HEK293 (cell line): Measurements from ENCODE around the gene ZFYVE28.

Experiments used
- KLF8 ChIP-seq: fragments of 450-650 bp; formaldehyde crosslinking; IDR thresholded peaks from 2 replicates; pipeline ENCODE4 v1.5.1; 2016; ENCODE audit warnings: missing biosample characterization, missing genetic modification characterization
- TCF7L2 ChIP-seq: IDR thresholded peaks from 2 replicates; pipeline ENCODE4 v1.6.1; 2011; ENCODE audit warnings: low read depth, mild to moderate bottlenecking, inconsistent platforms, low read length, moderate library complexity, borderline replicate concordance
- YY1 ChIP-seq: fragments of 450-650 bp; formaldehyde crosslinking; IDR thresholded peaks from 2 replicates; pipeline ENCODE4 v1.5.1; 2018; ENCODE audit warnings: missing biosample characterization, missing genetic modification characterization
- ZNF157 ChIP-seq: fragments of 450-650 bp; formaldehyde crosslinking; IDR thresholded peaks from 2 replicates; pipeline ENCODE4 v1.5.1; 2016; ENCODE audit warnings: missing biosample characterization, missing genetic modification characterization
- ZNF24 ChIP-seq: fragments of 450-650 bp; formaldehyde crosslinking; IDR thresholded peaks from 2 replicates; pipeline ENCODE4 v1.5.1; 2016; ENCODE audit warnings: missing biosample characterization, missing genetic modification characterization
- ZNF274 ChIP-seq, 2 experiments: fragments of 200-500 bp in 1 of 2; fragments of 450-650 bp in 1 of 2; sonication (Bioruptor generic) in 1 of 2; formaldehyde crosslinking in 1 of 2; IDR thresholded peaks; 2 replicates each; pipeline versions ENCODE4 v1.5.1 to v1.6.1; 2014 to 2016; ENCODE audit warnings: borderline replicate concordance in 1 of 2, inconsistent platforms in 1 of 2, low read length in 1 of 2, missing biosample characterization in 1 of 2, missing genetic modification characterization in 1 of 2
- ZNF510 ChIP-seq: fragments of 450-650 bp; formaldehyde crosslinking; IDR thresholded peaks from 2 replicates; pipeline ENCODE4 v1.5.1; 2018; ENCODE audit warnings: mild to moderate bottlenecking, missing genetic modification characterization, missing biosample characterization; ENCODE audit not compliant: insufficient replicate concordance
- ZNF629 ChIP-seq: fragments of 450-650 bp; formaldehyde crosslinking; IDR thresholded peaks from 2 replicates; pipeline ENCODE4 v1.5.1; 2017; ENCODE audit warnings: missing biosample characterization, missing genetic modification characterization
- ZNF777 ChIP-seq: fragments of 450-650 bp; formaldehyde crosslinking; IDR thresholded peaks from 2 replicates; pipeline ENCODE4 v1.5.1; 2017; ENCODE audit warnings: missing biosample characterization, missing genetic modification characterization, borderline replicate concordance
- ZNF843 ChIP-seq: fragments of 450-650 bp; formaldehyde crosslinking; IDR thresholded peaks from 2 replicates; pipeline ENCODE4 v1.5.1; 2016; ENCODE audit warnings: missing biosample characterization, missing genetic modification characterization
- ZSCAN18 ChIP-seq: fragments of 450-650 bp; formaldehyde crosslinking; IDR thresholded peaks from 2 replicates; pipeline ENCODE4 v1.5.1; 2016; ENCODE audit warnings: missing biosample characterization, missing genetic modification characterization
- TF ChIP-seq, protein P1 (sequence below): fragments of 450-650 bp; formaldehyde crosslinking; IDR thresholded peaks from 2 replicates; pipeline ENCODE4 v1.5.1; 2016; ENCODE audit warnings: missing biosample characterization, missing genetic modification characterization
- TF ChIP-seq, protein P2 (sequence below): fragments of 450-650 bp; formaldehyde crosslinking; IDR thresholded peaks from 2 replicates; pipeline ENCODE4 v1.5.1; 2016; ENCODE audit warnings: missing biosample characterization, missing genetic modification characterization
- TF ChIP-seq, protein P3 (sequence below): fragments of 450-650 bp; formaldehyde crosslinking; IDR thresholded peaks from 2 replicates; pipeline ENCODE4 v1.5.1; 2017; ENCODE audit warnings: missing biosample characterization, missing genetic modification characterization

- TF ChIP-seq, protein P1, sequence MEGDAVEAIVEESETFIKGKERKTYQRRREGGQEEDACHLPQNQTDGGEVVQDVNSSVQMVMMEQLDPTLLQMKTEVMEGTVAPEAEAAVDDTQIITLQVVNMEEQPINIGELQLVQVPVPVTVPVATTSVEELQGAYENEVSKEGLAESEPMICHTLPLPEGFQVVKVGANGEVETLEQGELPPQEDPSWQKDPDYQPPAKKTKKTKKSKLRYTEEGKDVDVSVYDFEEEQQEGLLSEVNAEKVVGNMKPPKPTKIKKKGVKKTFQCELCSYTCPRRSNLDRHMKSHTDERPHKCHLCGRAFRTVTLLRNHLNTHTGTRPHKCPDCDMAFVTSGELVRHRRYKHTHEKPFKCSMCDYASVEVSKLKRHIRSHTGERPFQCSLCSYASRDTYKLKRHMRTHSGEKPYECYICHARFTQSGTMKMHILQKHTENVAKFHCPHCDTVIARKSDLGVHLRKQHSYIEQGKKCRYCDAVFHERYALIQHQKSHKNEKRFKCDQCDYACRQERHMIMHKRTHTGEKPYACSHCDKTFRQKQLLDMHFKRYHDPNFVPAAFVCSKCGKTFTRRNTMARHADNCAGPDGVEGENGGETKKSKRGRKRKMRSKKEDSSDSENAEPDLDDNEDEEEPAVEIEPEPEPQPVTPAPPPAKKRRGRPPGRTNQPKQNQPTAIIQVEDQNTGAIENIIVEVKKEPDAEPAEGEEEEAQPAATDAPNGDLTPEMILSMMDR, result no peak
- TF ChIP-seq ZNF157 (tag by site-specific recombination) (no peak), ZNF510 (no peak), ZNF24 (tag by site-specific recombination) (no peak), YY1 (0 out of 2 replicates have a peak, but pooled peaks have one; percentile 23), ZNF629 (tag by site-specific recombination) (no peak), TCF7L2 (no peak), ZNF843 (0 out of 2 replicates have a peak, but pooled peaks have one; percentile 14), KLF8 (tag by site-specific recombination) (peak; percentile 44; the same call in 1 of the 2 replicates), ZSCAN18 (no peak), ZNF274 (IDR thresholded peaks at IDR 0.05; ENCODE audit: low read length) (no peak), ZNF274 (tag by site-specific recombination; IDR thresholded peaks at IDR 0.05; ENCODE audit: borderline replicate concordance) (no peak), ZNF777 (tag by site-specific recombination) (no peak)
- TF ChIP-seq, protein P2, sequence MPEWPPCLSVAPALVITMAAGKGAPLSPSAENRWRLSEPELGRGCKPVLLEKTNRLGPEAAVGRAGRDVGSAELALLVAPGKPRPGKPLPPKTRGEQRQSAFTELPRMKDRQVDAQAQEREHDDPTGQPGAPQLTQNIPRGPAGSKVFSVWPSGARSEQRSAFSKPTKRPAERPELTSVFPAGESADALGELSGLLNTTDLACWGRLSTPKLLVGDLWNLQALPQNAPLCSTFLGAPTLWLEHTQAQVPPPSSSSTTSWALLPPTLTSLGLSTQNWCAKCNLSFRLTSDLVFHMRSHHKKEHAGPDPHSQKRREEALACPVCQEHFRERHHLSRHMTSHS (tag by site-specific recombination), result no peak
- TF ChIP-seq, protein P3, sequence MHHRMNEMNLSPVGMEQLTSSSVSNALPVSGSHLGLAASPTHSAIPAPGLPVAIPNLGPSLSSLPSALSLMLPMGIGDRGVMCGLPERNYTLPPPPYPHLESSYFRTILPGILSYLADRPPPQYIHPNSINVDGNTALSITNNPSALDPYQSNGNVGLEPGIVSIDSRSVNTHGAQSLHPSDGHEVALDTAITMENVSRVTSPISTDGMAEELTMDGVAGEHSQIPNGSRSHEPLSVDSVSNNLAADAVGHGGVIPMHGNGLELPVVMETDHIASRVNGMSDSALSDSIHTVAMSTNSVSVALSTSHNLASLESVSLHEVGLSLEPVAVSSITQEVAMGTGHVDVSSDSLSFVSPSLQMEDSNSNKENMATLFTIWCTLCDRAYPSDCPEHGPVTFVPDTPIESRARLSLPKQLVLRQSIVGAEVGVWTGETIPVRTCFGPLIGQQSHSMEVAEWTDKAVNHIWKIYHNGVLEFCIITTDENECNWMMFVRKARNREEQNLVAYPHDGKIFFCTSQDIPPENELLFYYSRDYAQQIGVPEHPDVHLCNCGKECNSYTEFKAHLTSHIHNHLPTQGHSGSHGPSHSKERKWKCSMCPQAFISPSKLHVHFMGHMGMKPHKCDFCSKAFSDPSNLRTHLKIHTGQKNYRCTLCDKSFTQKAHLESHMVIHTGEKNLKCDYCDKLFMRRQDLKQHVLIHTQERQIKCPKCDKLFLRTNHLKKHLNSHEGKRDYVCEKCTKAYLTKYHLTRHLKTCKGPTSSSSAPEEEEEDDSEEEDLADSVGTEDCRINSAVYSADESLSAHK (tag by site-specific recombination), result no peak
Observed at GRCh38 chr4:2262145-2262943, 156.1 kb downstream of the ZFYVE28 start.
